NCI-H2227 treated with DMSO at 0.1 percent for 48 hours (cell line): ENCODE data around the gene GRK3.
"Not testable (repeated sequence)": the region's sequence is repeated elsewhere in the genome, so short reads cannot be mapped to it uniquely, and the experiment has no call there.

Experiments used
- DNase-seq: peaks from one replicate; lab custom pipeline; 2025; lab: John Stamatoyannopoulos, UW

The GRK3 gene

DNA sequence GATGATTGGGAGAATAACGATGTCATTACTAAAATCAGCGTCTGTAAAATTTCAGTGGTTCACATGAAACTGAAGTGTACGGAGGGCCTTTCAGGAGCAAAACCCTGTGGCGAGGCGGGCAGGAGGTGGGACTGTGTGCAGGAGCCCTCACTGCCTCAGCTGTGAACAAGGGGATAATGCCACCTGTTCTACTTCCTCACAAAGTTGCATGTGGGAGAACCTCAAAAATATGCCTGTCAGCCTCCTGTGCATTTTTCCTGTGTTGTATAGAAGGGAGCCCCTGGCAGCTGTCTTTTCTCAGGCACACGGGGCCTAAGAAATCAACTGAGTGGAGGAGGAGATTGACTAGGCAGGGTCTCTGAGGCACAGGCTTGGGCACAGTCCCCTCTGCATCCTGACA lies 134.5 kb downstream of the GRK3 start:
- DNase-seq = no peak

DNA sequence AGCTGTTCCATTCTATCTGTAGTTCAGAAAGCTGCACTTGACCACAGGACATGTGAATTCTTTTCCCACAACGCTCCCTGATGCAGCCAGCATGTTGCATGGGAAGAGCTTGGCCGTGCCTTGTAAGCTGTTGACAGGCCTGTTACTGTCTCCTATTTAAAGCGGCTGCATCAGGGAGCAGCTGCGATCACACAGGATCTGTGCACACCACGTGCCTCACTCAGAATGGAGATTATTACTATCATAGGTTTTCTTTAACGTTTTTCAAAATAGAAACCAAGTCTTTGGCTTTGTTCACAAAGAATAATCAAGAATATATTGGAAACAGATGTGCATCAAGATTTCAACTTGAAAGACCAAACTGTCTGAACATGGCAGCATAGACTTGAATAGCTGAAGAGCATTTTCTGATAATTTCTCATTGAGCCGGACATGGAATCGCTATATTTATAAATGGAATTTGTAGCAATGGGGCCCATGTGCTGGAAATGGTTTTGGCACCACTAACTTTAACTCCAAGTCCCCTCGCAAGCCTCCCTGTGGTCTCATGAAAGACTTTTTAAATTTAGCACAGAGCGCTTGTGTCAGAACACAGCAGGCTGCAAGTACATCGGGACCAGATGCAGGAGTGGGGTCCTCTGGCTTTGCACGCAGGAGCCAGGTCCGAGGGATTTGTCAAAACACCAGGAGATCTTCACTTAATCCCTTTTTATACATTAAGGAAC lies 136.7 kb downstream of the GRK3 start:
- DNase-seq = no peak

- DNase-seq = peak; percentile 6
These were observed 137.6 kb downstream of the GRK3 start for GRCh38 chr22:25702040-25702439.

DNA sequence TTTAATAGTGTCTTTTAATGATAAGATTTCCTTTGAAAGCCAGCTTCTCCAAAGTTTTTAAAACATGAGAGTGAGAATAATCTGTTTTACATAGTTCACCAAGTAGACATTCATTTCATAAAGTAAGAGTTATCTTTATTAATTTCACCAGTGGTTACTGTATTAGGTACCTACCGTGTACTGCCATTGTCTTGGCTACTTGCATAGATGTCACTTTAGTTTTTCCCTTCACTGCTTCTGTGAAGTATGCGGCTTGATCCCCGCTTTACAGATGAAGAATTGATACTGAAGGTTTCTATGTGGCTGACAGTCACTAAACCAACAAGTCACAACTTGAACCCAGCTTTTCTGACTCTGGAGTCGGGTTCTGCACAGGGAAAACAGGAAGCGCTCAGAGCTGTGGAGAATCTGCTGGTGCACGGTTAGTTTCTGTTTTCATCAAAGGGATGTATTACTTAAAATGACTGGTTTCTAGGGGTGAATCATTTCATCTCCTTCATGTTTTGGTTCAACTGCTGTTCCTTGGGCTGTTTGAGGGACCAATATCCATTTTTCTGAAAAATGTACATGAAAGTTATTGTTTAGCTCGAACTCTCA lies 138.2 kb downstream of the GRK3 start:
- DNase-seq = no peak

GRCh38 chr22:25704701-25705100 lies 140.2 kb downstream of the GRK3 start:
- no peak for DNase-seq

GRCh38 chr22:25706197-25706596 lies 141.7 kb downstream of the GRK3 start:
- DNase-seq = no peak

- DNase-seq = not testable (repeated sequence)
These were observed 144.0 kb downstream of the GRK3 start for GRCh38 chr22:25708430-25708829.

DNA sequence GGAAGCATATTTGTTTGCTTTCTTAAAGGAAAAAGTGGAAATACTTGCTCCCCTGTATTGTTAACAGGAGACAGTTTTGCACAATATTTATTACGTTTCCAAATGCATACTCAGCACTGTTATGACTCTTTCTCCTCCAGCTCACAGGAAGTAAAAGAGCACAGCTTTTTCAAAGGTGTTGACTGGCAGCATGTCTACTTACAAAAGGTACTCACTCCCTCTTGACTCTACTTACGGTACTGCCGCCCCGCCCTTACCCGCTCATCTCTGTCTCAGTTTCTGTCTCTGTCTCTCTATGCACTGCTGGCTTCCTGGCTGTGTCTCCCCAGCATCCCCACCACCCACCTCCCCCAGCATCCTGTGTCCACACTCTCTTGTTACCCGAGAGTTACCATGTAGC lies 145.3 kb downstream of the GRK3 start:
- DNase-seq = no peak

GRCh38 chr22:25710501-25710900 lies 146.0 kb downstream of the GRK3 start:
- DNase-seq = no peak

DNA sequence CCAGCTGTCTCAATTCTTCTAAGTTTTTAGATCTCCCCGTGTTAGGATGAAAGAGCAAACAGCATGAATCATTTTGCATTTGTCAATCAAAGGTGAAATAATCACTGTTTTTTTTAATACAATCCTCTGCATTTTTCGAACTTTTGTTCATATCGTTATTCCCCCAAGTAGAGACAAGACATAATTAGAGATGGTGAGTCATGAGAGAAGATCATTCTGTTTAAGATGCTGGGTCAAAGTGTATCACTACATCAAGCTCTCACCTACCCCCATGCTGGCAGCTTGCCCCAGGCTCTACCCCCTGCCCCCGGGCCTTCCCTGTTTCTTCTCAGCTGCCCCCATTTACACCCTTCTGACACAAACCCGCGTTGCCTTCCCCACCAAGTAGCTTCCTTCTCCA lies 147.0 kb downstream of the GRK3 start:
- no peak for DNase-seq

- DNase-seq = no peak
These were observed 148.4 kb downstream of the GRK3 start for GRCh38 chr22:25712661-25713400.

- no peak for DNase-seq
These were observed 149.6 kb downstream of the GRK3 start for GRCh38 chr22:25714070-25714469.

- DNase-seq = no peak
These were observed 150.3 kb downstream of the GRK3 start for GRCh38 chr22:25714739-25715138.

GRCh38 chr22:25716637-25717036 lies 152.2 kb downstream of the GRK3 start:
- DNase-seq = no peak

DNA sequence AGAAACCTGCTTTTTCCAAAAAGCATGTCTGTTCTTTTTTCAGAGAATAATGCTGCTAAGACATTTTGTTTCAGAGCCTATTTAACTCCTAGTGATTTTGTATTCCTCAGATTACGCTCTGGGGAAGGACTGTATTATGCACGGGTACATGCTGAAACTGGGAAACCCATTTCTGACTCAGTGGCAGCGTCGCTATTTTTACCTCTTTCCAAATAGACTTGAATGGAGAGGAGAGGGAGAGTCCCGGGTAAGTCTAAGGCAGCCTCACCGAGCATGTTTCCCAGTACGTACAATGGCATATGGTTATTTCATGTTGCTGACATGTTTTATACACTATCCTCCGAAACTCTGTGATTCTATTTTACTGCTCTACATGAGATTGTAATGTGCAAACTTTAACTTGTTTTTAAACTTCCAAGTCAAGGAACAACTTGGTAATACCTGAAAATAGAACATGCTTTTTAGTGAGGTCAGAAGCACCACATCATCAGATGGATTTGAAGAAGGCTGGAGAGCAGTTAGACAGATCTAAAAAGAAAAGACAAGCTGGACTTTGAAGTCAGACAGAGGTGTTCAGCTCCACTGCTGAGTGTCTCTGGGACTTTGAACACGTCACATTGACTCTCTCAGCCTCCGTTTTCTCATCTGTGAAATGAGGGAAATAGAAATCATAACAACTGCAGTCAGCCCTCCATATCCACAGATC lies 153.8 kb downstream of the GRK3 start:
- DNase-seq = no peak

DNA sequence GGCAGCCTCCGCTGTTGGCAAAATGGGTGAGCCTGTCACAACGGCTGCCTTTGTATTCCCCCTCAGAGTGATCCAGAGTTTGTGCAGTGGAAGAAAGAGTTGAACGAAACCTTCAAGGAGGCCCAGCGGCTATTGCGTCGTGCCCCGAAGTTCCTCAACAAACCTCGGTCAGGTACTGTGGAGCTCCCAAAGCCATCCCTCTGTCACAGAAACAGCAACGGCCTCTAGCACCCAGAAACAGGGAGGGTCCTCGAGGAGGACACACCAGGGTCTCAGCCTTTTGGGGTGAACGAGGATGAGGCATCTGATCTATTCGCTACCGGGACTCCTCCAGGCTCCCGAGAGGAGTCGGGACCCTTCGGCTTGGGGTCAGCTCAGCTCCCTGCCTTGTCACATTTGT lies 157.7 kb downstream of the GRK3 start:
- no peak for DNase-seq

DNA sequence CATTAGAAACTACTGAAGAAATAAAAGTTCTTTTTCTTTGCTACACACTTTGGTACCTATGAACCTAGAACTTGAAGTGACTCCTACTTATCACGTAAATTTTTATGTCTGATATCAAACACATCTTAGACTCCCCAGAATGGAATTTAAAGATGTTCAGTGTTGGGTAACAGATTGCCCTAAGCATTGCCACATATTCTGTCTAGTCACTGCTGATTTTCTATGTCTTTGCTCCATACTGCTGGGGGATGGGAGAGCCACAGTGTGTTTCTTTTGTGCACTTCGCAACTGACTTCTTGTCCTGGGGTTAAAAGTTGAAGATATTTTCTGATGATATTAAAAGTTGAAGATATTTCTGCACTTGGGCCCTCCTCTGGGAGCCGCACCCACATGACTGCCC lies 158.2 kb downstream of the GRK3 start:
- no peak for DNase-seq

GRCh38 chr22:25726241-25726640 lies 161.8 kb downstream of the GRK3 start:
- no peak for DNase-seq

DNA sequence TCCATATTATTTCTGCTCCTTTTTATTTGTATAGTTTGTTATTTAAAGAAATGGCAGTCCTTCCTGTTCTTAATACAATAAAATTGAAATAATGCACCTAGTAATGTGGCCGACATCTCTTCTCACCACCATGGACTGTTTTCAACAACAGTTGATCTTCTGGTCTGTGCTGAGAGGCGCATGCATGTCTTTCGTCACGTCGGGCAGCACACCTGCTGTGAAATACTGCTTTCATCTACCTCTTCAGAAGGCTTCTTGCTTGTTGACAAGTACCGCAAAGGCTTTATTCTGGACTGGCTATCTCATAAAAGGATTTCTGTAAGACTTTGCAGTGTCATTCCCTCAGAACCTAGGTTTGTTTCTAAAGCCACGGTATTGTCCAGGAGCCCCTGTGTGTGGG lies 163.6 kb downstream of the GRK3 start:
- DNase-seq = no peak

DNA sequence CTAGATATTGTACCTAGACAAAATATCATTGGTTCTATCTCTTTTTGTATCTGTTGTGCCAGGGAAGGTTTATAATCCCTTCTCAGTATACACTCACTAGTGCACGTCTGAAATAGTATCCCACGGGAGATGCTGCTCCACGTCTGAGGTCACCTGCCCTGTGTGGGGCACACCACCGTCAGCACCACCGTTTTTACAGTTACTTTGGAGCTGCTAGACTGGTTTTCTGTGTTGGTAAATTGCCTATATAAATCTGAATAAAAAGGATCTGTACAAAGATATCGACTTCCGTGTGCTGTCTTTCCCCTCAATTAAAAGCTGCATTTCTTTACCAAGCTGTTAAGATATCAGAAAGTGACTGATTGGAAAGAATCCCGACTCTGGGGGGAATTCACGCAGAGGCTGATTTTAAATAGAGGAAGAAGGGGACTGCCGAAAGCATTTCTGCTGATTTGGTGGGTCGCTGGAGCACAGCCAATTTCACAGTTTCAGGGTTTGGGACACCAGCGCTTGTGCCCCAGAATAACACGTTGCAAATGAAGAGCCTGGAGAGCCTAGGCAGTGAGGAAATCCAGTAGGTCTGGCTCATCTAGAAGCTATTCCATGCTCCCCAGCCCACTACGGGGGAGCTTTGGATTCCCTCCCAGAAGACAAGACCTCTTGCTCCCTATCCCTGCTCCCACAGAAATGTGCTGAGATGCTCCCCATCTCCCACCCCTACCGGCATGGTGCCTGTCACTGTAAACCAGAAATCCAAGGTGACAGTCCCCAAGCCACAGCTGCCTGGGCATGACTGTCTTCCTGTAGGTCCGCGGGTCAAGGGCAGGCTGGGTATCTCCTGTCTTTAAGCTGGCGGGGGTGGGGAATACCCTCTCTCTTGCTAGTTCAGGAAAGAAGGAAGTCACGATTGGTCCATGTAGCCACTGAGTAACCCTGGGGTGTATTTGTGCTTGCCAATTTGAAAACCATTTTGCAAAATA lies 164.8 kb downstream of the GRK3 start:
- no peak for DNase-seq

- no peak for DNase-seq
These were observed 171.2 kb downstream of the GRK3 start for GRCh38 chr22:25735650-25736049.
